Measurements from ENCODE around the gene NDUFB1. TPM values are rescaled to one million over a fixed set of nuclear protein-coding genes. Genes with fewer than 3 reads are reported as not detected.

NDUFB1 gene
- total RNA-seq, 1 donor from 2014 or later, result 625 TPM

- DNase-seq, result no peak
- Histone ChIP-seq H3K27me3 (ENCODE audit: low read depth) (no peaks in the 10 kb centered on the region), H3K36me3 (no peaks in the 10 kb centered on the region), H3K4me3 (no peak overlapping the region), H3K4me1 (peaks cover 42% of the 10 kb centered on the region), H3K27ac (replicated peaks) (no peak overlapping the region), H3K9me3 (replicated peaks) (no peaks in the 10 kb centered on the region)
- intact Hi-C loops (cut with micrococcal nuclease), result no loop called here
- TF ChIP-seq CTCF (IDR thresholded peaks at IDR 0.05; ENCODE audit: borderline replicate concordance), result no peak
These were observed 12.9 kb downstream of the NDUFB1 start for GRCh38 chr14:92108345-92109254.

GRCh38 chr14:92106143-92106926, 15.2 kb downstream of the NDUFB1 start, which contains the start of gene ATXN3:
Gene ATXN3 (minus strand): TSS chr14:92106582. CDS start chr14:92106552, 30 bp downstream.
- peak; percentile 97 for DNase-seq

GRCh38 chr14:92105893-92106142, 15.7 kb downstream of the NDUFB1 start:
- TF ChIP-seq CTCF (IDR thresholded peaks at IDR 0.05; ENCODE audit: borderline replicate concordance), result no peak
- intact Hi-C loops (cut with micrococcal nuclease), result no loop called here

More at GRCh38 chr14:92106143-92106926, 15.2 kb downstream of the NDUFB1 start, which contains the start of gene ATXN3:
- intact Hi-C loops (cut with micrococcal nuclease), result no loop called here
- Histone ChIP-seq H3K36me3 (no peaks in the 10 kb centered on the region), H3K9me3 (replicated peaks) (no peaks in the 10 kb centered on the region), H3K27ac (replicated peaks) (peak within 1 kb of the TSS; percentile 99), H3K4me3 (peak within 1 kb of the TSS; percentile 97), H3K4me1 (peaks cover 53% of the 10 kb centered on the region), H3K27me3 (ENCODE audit: low read depth) (no peaks in the 10 kb centered on the region)
- TF ChIP-seq CTCF (IDR thresholded peaks at IDR 0.05; ENCODE audit: borderline replicate concordance), result peak; percentile 81

GRCh38 chr14:92105073-92105892, 16.2 kb downstream of the NDUFB1 start:
- TF ChIP-seq CTCF (IDR thresholded peaks at IDR 0.05; ENCODE audit: borderline replicate concordance), result no peak
- Histone ChIP-seq H3K9me3 (replicated peaks) (no peaks in the 10 kb centered on the region), H3K36me3 (no peaks in the 10 kb centered on the region), H3K4me1 (peaks cover 63% of the 10 kb centered on the region), H3K4me3 (peak overlapping the region; percentile 97), H3K27ac (replicated peaks) (peak overlapping the region; percentile 99), H3K27me3 (ENCODE audit: low read depth) (no peaks in the 10 kb centered on the region)
- no peak for DNase-seq
- intact Hi-C loops (cut with micrococcal nuclease), result no loop called here

More at GRCh38 chr14:92105893-92106142, 15.7 kb downstream of the NDUFB1 start:
- Histone ChIP-seq H3K4me1 (peaks cover 58% of the 10 kb centered on the region), H3K9me3 (replicated peaks) (no peaks in the 10 kb centered on the region), H3K36me3 (no peaks in the 10 kb centered on the region), H3K4me3 (peak overlapping the region; percentile 97), H3K27ac (replicated peaks) (peak overlapping the region; percentile 99), H3K27me3 (ENCODE audit: low read depth) (no peaks in the 10 kb centered on the region)
- peak; percentile 63 for DNase-seq

All from left ventricle myocardium inferior (tissue), 1 donor.